ENCODE results near the gene PTBP1.
A peak's percentile ranks its signal among the peaks of the same experiment; 100 is the strongest.

Gene PTBP1

DNA sequence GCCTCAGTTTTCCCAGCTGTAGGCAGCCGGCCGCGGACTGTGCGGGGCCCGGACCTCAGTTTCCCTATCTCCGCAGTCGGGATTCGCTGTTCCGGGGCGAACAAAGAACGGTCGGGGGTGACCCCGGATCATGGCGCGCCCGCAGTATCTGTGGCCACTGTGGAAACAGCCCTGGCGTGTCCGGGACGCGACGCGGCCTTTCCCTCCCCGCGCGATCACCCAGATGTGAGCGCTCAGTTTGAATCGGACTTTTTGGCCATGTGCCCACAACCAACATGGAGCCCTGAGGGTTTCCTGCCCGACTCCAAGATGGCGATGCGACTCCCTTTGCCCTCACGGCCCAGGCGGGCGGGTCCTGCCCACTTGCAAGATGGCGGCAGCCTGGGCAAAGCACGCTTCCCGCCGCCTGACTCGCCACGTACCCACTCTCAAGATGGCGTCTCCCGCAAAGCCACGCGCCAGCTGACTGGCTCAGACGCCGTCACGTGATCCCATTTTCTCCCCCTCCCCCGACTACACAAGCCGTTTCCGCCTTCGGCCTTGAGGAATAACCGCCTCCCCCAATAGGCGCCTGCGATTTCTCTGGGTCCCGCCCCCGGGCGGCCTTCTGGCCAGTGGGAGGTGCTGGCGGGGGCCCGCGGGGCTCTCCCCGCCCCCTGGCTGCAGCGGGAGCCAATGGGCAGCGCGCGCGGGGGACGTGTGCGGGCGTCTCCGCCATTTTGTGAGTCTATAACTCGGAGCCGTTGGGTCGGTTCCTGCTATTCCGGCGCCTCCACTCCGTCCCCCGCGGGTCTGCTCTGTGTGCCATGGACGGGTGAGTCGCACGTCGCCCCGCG is at the start of gene PTBP1:
Gene PTBP1 (plus strand): TSS at position 761 of the 836 bp plus-strand sequence. CDS start 46 bp downstream, at position 807.
- peak; percentile 98 to 100 for DNase-seq

DNA sequence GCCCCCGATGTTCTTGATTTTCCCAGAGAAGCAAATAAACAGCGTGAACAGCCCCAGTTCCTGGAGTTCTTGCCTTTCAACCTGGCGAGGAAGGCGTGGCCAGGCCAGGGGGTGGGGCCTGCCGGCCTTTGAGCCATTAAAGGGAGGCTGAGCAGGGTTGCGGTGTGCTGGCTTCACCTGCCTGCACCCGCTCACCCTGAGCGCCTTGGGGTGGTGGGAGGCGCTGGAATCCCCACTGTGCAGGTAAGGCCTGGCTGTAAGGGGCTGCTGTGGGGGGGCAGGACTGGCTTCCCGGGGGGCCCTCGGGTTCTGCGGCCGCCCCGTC is 49.0 kb upstream of the PTBP1 start:
- no peak for DNase-seq

DNA sequence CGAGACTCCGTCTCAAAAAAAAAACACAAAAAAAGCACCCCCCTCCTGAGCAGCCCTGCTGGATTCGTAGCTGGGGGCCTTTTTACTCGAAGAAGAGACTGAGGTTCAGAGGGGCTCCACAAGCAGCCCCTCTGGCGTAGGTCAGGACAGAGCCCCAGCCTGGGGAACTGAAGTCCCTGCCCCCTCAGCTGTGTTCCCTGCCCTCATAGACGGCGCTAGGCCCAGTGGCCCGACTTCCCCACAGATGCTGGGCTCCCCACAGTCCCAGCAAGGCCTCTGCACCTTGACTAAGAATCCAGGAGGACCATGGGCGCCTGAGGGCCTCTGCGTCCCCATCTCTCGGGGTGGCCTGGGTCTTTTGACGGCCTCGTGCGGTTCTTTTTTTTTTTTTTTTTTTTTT is 47.4 kb upstream of the PTBP1 start:
- DNase-seq: no peak

DNA sequence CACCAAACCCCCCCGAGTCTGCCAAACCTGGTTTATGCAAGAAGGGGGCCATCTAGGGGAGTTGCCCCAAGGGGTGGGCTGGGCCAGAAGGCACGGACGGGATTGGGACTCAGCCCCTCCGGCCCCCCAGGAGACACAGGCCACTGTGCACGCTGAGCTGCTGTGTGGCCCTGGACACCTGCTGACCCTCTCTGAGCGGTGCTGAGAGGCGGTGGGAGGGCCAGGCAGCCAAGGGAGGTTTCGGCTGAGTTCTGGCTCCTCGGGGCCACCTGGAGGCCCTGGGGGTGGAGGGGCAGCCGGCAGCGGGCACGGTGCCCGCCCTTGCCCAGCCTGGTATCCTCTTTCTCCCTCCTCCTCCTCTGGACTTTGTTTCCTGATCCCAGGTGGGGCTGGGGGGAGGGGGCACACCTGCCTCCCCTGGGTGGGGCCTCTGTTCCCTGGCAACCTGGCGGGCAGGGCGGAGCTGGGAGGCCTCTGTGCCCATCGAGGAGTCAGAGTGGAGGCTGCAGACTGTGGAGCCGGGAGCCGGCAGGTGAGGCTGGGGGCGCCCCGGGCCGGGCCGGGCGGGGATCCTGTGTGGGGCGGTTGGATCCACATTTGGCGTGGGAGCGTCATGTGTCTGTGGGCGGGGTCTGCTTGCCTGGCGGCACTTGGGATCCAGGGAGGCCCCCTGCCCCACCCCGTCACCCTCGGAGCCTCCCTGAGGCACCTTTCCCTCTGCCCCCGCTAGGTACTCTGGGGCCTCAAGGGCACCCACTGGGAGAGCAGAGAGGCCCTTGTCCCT is 46.4 kb upstream of the PTBP1 start, which contains the start of gene MISP:
Gene MISP (plus strand): TSS at position 473 of the 784 bp plus-strand sequence. CDS start 5,835 bp downstream, outside the sequence.
- peak; percentile 36 to 75 for DNase-seq

DNA sequence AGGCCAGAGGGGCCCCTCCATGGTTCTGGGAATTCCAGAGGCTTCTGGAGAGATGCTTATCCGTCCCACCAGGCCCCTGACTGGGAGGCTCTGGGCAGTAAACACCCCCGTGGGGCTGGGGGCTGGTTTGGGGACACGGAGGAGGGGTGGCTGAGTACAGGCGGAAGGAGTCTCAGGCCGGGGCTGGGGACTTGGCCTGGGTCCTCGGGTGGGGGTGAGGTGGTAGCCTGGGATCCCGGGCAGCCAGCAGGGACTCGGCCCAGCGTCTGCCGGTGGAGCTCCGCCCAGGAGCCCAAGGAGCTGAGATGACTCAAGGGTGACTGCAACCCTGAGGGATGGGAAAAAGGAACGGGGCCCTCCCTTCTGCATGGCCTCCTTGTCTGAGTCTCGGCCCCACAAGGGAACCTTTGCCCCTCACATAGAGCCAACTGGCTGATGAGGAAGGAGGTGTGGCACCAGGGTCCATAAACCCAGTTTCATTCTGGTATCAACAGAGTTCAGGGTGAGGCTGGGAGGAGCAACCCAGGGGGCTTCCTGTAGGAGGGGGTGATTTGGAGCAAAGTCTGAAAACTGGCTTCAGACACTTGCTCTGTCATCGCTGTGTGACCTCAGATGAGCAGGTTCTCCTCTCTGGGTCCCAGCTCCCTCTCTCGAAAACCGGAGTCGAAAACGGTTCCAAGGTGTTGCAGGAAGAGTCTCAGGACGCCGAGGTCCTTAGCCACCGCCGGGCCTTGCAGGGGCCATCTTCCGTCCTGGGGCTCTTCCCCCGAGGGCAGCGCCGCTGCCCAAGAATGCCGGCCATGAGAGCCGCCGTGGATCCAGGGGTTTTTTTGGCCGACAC is 45.5 kb upstream of the PTBP1 start:
- DNase-seq: no peak

DNA sequence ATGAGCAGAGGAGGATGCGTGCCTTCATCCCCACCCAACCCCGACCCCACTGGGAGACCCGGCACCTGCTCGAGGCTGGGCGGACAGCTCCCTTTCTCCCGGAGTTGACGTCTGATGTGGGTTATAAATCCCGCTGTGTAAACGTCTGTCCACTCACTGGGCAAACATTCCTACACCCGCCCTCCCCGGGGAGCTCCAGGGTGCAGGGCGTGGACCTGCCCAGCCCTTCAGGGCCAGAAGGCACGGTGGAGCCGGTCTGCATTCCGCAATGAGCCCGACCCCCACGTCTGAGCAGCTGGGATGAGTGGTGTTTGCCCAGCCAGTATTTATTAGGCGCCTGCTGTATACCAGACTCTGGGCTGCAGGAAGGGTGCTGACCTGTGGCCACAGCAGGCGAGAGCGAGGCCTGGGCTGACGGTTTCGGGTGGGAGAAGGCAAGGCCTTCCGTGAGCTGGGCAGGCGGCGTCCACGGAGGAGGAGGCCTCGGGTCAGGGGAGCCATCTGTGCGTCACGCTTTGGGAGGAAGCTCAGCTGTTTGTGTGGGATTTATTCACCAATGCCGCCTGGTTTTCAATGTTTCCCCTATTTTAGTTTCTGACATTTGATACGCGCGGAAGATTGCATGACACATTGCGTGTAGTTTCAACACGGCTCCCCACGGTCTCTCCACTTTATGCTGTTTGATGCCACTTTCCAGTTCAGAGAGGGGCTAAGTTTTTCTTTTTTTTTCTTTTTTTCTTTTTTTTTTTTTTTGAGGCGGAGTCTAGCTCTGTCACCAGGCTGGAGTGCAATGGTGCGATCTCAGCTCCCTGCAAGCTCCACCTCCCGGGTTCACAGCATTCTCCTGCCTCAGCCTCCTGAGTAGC is 44.4 kb upstream of the PTBP1 start:
- DNase-seq: no peak

DNA sequence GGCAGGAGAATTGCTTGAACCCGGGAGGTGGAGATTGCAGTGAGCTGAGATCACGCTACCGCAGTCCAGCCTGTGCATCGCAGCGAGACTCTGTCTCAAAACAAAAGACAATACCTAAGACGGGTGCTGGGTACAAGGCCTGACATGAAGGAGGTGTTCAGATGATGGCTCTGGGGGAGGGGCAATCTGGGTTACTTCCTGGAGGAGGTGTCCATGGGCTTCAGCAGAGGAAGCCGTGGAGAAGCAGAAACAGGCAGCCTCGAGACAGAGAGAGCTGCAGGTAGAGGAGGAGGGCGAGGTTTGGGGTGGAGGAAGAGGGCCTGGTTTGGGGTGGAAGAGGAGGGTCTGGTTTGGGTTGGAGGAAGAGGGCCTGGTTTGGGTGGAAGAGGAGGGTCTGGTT is 42.7 kb upstream of the PTBP1 start:
- no peak for DNase-seq

DNA sequence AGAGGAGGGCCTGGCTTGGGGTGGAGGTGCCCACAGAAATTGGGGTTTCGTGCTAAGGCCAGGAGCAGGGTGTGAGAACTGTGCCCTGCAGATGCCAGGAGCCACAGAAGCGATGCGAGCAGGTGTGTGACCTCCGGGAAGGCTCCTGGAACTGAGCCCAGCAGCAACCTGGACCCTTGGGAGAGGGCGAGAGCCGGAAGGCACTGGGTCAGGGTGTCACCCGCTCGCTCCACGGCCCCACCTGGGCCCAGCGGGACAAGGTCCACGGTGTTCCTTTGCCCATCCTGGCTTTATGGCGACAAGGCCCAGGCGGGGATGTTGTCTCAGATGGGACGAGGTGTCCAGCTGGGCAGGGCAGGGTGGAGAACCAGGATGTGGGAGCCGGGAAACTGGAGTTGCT is 42.2 kb upstream of the PTBP1 start:
- DNase-seq: no peak

DNA sequence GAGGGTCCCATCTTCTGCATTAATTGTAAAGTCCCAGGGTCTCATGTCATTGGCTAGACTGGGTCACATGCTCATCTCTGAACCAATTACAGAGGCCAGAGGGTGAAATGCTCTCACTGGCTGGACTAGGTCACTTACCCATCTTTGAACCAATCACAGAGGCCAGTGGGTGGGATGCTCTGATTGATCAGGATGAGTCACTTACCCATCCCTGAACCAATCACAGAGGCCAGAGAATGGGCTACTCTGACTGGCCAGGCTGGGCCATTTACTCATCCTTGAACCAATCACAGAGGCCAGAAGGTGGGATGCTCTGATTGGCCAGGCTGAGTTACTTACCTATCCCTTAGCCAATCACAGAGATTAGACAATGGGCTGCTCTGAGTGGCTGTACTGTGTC is 41.0 kb upstream of the PTBP1 start:
- DNase-seq: no peak

DNA sequence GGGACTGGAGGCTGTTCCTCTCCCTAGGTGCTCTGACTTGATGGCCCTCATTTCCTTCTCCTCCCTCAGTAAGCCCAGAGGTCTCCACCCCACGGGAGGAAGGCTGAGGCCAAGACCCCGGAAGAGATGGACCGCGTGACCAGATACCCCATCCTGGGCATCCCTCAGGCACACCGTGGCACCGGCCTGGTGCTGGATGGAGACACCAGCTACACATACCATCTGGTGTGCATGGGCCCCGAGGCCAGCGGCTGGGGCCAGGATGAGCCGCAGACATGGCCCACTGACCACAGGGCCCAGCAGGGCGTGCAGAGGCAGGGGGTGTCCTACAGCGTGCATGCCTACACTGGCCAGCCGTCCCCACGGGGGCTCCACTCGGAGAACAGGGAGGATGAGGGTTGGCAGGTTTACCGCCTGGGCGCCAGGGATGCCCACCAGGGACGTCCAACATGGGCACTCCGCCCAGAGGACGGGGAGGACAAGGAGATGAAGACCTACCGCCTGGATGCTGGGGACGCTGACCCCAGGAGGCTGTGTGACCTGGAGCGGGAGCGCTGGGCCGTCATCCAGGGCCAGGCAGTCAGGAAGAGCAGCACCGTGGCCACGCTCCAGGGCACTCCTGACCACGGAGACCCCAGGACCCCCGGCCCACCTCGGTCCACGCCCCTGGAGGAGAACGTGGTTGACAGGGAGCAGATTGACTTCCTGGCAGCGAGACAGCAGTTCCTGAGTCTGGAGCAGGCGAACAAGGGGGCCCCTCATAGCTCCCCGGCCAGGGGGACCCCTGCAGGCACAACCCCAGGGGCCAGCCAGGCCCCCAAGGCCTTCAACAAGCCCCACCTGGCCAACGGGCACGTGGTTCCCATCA is 40.2 kb upstream of the PTBP1 start:
- DNase-seq: no peak

DNA sequence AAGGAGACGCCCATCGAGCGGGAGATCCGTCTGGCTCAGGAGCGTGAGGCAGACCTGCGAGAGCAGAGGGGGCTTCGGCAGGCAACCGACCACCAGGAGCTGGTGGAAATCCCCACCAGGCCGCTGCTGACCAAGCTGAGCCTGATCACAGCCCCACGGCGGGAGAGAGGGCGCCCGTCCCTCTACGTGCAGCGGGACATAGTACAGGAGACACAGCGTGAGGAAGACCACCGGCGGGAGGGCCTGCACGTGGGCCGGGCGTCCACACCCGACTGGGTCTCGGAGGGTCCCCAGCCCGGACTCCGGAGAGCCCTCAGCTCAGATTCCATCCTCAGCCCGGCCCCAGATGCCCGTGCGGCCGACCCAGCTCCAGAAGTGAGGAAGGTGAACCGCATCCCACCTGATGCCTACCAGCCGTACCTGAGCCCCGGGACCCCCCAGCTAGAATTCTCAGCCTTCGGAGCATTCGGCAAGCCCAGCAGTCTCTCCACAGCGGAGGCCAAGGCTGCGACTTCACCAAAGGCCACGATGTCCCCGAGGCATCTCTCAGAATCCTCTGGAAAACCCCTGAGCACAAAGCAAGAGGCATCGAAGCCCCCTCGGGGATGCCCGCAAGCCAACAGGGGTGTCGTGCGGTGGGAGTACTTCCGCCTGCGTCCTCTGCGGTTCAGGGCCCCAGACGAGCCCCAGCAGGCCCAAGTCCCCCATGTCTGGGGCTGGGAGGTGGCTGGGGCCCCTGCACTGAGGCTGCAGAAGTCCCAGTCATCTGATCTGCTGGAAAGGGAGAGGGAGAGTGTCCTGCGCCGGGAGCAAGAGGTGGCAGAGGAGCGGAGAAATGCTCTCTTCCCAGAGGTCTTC is 39.2 kb upstream of the PTBP1 start:
- DNase-seq: no peak

DNA sequence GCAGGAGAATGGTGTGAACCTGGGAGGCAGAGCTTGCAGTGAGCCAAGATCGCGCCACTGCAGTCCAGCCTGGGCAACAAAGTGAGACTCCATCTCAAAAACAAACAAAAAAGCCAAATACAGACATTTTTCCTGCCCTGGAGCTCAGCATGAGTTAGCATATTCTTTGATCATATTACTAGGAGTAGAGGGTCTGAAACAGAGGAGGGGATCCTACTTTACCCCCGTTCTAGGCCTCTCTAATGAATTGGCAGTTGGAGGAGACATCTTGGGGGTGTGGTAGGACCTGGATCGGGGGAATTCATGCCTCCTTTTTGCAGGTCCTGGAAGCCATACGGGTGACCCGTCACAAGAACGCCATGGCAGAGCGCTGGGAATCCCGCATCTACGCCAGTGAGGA is 34.1 kb upstream of the PTBP1 start:
- no peak for DNase-seq

DNA sequence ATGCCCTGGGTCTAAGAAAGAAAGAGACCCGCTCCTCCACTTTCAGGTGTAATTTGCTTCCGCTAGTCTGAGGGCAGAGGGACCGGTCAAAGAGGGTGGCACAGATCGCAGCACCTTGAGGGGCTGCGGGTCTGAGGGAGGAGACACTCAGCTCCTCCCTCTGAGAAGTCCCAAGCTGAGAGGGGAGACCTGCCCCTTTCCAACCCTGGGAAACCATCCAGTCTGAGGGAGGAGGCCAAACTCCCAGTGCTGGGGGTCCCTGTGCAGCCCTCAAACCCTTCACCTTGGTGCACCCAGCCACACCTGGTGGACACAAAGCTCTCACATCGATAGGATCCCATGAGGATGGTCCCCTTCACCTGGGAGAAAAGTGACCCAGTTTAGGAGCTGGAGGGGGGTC is 33.4 kb upstream of the PTBP1 start:
- DNase-seq: no peak

DNA sequence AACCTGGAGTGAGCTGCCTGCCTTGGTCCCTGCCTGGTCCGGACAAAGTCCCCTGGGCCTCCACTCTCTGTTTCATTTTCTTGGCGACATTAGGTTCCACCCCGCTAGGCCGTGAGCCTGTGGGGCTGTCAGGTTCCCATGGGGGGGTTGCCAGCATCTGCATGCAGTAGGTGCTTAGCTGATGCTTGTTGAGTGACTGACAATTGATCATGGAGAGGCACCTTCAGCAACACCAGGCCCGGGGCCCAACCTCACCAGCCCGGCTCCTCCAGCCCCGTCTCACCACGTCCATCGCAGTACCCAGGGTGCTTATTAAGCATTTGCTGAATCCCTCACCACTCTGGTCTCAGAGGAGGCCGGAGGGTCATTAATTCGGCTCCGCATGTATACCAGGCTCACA is 33.0 kb upstream of the PTBP1 start:
- no peak for DNase-seq

DNA sequence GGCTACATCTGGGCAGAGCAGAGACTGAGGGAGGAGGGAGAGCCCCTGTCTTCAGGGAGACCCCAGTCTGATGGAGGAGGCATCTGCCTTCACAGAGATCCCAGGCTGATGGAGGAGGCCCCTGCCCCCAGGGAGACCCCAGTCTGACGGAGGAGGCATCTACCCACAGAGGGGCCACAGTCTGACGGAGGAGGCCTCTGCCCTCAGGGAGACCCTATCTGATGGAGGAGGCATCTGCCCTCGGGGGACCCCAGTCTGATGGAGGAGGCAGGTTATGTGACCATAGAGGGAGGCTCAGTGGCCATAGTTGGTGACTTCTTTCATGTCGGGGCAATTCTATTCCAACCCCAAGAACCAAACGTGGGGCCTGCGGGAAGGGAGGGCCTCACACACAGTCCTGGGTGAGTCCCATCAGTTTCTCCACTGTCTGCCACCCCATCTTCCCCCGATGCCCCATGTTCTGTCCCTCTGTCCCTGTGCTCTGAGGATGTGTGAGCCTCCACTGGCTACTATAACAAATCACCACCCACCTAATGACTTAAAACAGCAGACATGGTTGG is 32.0 kb upstream of the PTBP1 start:
- DNase-seq: no peak

DNA sequence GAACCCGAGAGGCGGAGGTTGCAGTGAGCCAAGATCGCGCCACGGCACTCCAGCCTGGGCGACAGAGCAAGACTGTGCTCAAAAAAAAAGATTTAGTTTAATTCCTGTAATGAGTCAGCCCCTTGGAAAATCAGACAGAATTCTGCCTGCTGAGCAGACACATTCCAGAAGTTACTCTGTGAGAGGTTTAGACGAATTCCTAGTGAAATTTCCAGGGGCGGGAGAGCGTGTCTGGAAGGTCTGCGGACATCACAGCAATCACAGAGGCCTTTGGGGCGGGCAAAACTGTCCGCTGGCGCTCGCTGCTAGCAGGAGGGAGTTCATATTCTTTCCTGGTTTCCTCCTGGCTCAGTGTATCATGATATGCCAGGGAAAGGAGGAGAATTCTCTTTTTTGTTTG is 28.8 kb upstream of the PTBP1 start:
- no peak for DNase-seq

DNA sequence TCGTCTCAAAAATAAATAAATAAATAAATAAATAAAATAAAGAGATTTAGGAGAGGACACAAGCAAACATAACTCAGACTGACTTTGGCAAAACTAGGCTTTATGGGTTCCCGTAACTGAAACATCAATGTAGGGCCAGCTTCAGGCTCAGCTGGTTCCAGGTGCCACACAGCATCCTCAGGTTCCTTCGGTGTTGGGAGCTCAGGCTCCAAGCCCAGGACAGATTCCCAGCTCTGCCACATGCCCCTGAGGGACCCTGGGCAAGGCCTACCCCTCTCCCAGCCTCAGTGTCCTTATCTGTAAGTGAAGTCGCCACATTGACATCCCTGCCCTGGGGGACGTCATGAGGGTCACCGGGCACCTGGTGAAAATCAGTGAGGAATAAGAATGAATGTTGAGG is 27.6 kb upstream of the PTBP1 start:
- no peak for DNase-seq

DNA sequence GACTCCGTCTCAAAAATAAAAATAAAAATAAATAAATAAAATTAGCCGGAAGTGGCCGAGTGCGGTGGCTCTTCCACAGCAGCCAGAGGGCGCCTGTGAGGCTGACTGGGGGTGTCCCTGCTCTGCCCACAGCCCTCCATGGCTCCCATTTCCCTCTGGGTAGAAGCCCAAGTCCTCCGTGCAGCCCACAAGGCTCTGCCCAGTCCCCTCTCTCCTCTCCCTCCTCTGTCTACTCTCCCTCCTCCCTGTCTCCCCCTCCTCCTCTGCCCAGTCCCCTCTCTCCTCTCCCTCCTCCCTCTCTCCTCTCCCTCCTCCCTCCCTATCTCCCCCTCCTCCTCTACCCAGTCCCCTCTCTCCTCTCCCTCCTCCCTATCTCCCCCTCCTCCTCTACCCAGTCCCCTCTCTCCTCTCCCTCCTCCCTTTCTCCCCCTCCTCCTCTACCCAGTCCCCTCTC is 25.9 kb upstream of the PTBP1 start:
- DNase-seq: no peak

DNA sequence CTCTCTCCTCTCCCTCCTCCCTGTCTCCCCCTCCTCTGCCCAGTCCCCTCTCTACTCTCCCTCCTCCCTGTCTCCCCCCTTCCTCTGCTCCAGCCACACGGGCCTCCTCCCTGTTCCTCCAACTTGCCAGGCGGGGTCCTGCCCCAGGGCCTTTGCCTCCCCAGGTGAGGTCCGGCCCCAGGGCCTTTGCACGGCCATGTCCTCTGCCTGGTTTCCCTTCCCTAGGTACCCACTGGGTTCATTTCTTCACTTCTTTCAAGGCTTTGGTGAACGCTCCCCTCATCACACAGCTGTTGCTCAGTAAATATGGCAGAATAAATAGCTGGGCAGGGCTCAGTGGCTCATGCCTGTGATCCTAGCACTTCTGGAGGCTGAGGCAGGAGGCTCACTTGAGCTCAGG is 25.2 kb upstream of the PTBP1 start:
- no peak for DNase-seq

Measured in NCI-H187 (cell line).